NCI-H345 (cell line): ENCODE measurements around the gene PSRC1.
"Not testable (repeated sequence)": the region's sequence is repeated elsewhere in the genome, so short reads cannot be mapped to it uniquely, and the experiment has no call there.

Source experiments
- DNase-seq: peaks from one replicate; lab custom pipeline; 2025; lab: John Stamatoyannopoulos, UW

The PSRC1 gene

GRCh38 chr1:109282952-109283747, at the start of gene PSRC1:
Gene PSRC1 (minus strand): TSS chr1:109283145.
- DNase-seq = peak; percentile 97

GRCh38 chr1:109331113-109331512, 48.2 kb upstream of the PSRC1 start:
- DNase-seq = no peak

GRCh38 chr1:109327285-109327684, 44.3 kb upstream of the PSRC1 start:
- no peak for DNase-seq

GRCh38 chr1:109322974-109323373, 40.0 kb upstream of the PSRC1 start:
- DNase-seq = no peak

- no peak for DNase-seq
Measured at GRCh38 chr1:109319114-109319513, 36.2 kb upstream of the PSRC1 start.

GRCh38 chr1:109316506-109316905, 33.6 kb upstream of the PSRC1 start:
- no peak for DNase-seq

GRCh38 chr1:109315288-109315687, 32.3 kb upstream of the PSRC1 start:
- DNase-seq = no peak

GRCh38 chr1:109314795-109315194, 31.9 kb upstream of the PSRC1 start:
- DNase-seq = no peak

GRCh38 chr1:109312978-109313775, 30.2 kb upstream of the PSRC1 start:
- DNase-seq = no peak

GRCh38 chr1:109312246-109312645, 29.3 kb upstream of the PSRC1 start:
- DNase-seq = no peak

- DNase-seq = no peak
Measured at GRCh38 chr1:109309347-109309746, 26.4 kb upstream of the PSRC1 start.

- DNase-seq = peak; percentile 83
Measured at GRCh38 chr1:109307274-109308021, 24.5 kb upstream of the PSRC1 start.

- peak; percentile 68 for DNase-seq
Measured at GRCh38 chr1:109306832-109307273, 23.9 kb upstream of the PSRC1 start, which contains the start of gene MYBPHL. Gene MYBPHL (minus strand): TSS chr1:109307011. CDS start chr1:109306991, 20 bp downstream.

- DNase-seq = not testable (repeated sequence)
Measured at GRCh38 chr1:109305991-109306390, 23.0 kb upstream of the PSRC1 start.

GRCh38 chr1:109304226-109304920, 21.4 kb upstream of the PSRC1 start:
- no peak for DNase-seq

GRCh38 chr1:109301874-109302273, 18.9 kb upstream of the PSRC1 start:
- DNase-seq = no peak

- DNase-seq = no peak
Measured at GRCh38 chr1:109300650-109301151, 17.8 kb upstream of the PSRC1 start.

GRCh38 chr1:109299558-109300343, 16.8 kb upstream of the PSRC1 start:
- no peak for DNase-seq

- DNase-seq = no peak
Measured at GRCh38 chr1:109298666-109299557, 16.0 kb upstream of the PSRC1 start.

- peak; percentile 45 for DNase-seq
Measured at GRCh38 chr1:109296782-109297181, 13.8 kb upstream of the PSRC1 start.
